Activated naive CD4-positive, alpha-beta T cell (primary cell): ENCODE data around the gene SNCB.

Experiments used
- DNase-seq, 4 experiments: peaks; one replicate each; lab custom pipeline; 2025; lab: John Stamatoyannopoulos, UW

The SNCB gene

GRCh38 chr5:176575488-176576422, 54.6 kb downstream of the SNCB start:
- no peak for DNase-seq

GRCh38 chr5:176575066-176575465, 55.3 kb downstream of the SNCB start:
- DNase-seq, result no peak

DNA sequence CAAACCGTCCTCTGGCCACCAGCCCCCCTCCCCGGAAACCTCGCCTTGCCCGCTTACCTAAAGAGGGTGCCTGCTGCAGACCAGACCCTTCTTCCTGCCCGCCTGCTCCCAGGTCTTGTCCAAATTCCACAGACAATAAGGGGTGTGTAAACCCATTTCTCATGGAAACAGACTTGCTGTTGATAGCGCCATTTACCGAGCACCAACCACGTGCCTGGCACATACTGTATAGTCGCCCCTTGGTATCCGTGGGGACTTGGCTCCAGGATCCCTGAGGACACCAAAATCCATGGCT, 56.1 kb downstream of the SNCB start:
- DNase-seq, result no peak

- peak; percentile 55 to 79 (median 75) for DNase-seq
These were observed 56.6 kb downstream of the SNCB start for GRCh38 chr5:176573564-176574296.
